Astrocyte of the hippocampus (primary cell): ENCODE data around the gene NKD1.

ENCODE experiments used
- DNase-seq: peaks from one replicate; pipeline ENCODE4 v3.0.0; 2011; ENCODE audit warnings: low read depth, low spot score

Gene NKD1

DNA sequence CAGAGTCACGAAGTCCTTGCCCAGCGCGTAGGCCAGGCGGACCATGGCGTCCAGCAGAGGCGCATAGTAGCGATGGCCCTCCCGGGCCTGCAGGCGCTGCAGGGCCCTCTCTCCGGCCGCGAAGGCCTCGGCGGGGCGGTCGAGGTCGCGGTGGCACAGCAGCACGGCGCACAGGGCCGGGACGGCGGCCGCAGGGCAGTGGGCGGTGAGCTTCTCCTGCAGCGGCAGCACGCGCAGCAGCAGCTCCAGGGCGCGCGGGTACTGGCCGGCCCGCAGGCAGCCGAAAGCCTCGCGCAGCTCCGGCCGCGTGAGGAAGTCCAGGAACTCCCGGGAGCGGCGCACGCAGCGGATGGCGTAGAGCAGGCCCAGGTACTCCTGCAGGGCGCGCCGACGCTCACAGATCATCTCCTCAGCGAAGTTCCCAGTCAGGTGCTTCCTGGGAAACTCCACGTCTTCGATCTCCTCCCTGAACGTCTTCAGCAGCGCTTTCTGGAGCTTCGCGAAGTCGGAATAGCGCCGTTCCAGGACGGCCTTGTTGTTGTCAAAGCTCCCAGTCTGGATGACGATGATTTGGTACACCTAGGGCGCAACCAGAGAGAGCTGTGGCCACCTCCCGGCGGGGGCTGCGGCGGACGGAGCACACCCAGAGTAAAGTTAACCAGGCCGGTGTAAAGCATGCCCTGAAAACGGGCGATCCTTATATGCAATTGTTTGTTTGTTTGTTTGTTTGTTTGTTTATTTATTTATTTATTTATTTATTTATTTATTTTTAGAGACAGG, 125.5 kb downstream of the NKD1 start:
- no peak for DNase-seq

GRCh38 chr16:50674831-50675230, 126.6 kb downstream of the NKD1 start:
- DNase-seq: peak; percentile 19

- DNase-seq: no peak
Measured at GRCh38 chr16:50675686-50676610, 127.8 kb downstream of the NKD1 start.

- DNase-seq: no peak
Measured at GRCh38 chr16:50676684-50677225, 128.6 kb downstream of the NKD1 start.

- DNase-seq: no peak
Measured at GRCh38 chr16:50677351-50677750, 129.2 kb downstream of the NKD1 start.

DNA sequence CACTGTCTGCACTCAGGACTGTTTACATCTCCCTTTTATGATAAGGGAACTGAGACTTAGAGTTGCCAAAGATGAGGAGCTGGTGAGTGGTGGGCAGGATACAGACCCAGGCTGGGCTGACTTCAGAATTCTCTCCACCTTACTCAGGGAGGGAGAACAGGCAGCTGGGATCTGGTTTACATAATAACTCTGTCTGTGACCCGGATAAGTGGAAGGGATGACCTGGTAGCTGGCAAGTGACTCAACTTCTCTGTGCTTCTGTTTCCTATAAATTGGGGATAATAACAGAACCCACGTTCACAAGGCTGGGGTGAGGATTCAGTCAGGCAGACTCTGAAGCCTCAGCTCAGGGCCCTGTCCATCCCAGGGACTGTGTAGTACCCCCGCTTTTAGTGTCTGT, 130.3 kb downstream of the NKD1 start:
- DNase-seq: no peak

- DNase-seq: no peak
Measured at GRCh38 chr16:50679266-50679665, 131.1 kb downstream of the NKD1 start.

DNA sequence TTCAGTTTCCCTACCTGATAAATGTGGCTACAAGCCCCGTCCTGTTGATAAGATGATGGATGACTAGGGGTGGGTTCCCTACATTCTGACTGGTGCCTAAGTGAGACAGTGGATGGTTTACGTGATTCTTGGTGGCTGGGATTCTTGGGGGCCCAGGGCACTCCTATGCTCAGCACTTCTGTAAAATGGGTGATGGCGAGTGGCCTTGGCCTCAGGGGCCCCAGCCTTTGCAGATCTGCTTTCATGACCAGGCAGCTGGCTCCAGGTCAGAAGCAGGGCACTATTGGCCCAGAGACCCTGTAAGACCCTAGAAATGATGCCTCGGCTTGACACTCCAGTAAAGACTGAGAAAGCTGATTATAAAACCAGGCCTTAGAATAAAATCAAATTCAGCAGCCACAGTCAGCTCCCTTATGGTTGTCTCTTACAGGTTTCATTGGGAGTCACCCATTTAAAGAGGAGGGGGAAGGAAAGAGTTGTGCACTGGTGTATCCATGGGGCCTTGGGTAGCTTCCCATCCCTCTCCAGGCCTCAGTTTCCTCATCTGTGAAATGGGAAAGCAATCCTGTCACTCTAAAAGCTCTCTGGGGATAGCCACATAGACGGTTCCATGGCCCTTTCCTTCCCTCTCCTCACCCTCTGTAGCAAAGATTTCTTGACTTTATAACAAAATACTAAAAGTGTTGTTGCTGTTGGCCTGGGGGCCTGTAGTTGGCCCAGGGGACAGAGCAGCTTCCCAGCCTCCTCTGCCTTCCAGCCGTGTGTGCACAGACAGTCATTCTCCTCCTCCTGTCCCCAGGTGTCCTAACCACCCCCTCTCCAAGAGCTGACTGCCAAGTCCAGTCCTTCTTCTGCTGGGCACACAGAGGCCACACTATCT, 131.7 kb downstream of the NKD1 start:
- no peak for DNase-seq

DNA sequence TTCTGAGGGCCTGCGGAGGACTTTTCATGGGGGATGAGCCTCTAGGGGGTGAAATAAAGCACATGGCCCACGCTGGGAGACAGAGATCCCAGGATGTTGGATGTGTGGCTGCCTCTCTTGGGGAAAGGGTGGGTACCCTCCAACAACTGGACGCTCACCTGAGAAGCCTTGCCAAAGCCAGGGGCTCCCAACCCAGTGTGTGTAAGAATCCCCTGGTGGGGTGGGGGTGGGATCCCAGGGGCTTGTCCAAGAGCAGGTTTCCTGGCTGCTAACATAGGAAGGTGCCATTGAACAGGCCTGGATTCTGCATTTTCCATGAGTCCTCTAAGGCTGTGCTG, 132.3 kb downstream of the NKD1 start:
- DNase-seq: no peak

- DNase-seq: no peak
Measured at GRCh38 chr16:50681021-50681885, 133.1 kb downstream of the NKD1 start, which contains the start of gene SNX20. Gene SNX20, minus strand, starts transcription at chr16:50681312. Its CDS starts 3,786 bp downstream, at chr16:50677526.

GRCh38 chr16:50683689-50684374, 135.6 kb downstream of the NKD1 start:
- no peak for DNase-seq

GRCh38 chr16:50684823-50685461, 136.7 kb downstream of the NKD1 start:
- no peak for DNase-seq

DNA sequence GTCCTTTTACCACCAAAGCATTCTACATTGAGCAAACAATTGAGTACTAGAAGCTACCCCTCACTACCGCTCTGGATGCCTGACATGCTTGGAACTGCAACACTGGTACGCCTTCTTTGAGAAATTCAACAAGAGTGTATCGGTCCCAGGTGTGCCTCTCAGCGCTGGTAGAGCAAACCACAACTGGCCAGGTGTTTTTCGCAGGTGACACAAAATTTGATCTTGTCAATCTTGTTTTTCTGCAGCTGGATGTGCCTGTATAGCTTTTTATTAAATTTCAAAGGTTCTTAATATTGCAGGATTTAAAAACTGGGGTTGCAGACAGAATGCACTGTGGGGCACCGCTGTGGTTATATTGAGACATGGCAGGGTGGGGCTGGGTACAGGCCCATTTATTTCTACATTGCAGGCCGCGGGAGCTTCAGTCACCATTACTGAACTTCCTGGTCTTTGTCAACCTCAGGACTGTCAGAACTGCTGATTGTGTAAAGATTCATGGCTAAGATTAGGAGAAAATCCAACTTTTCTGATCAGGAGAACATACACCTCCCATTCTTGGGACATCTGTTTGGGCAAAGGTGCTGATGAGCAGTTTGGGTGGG, 137.4 kb downstream of the NKD1 start:
- DNase-seq: no peak

GRCh38 chr16:50688083-50688482, 139.9 kb downstream of the NKD1 start:
- no peak for DNase-seq

GRCh38 chr16:50688867-50689266, 140.7 kb downstream of the NKD1 start:
- DNase-seq: no peak

DNA sequence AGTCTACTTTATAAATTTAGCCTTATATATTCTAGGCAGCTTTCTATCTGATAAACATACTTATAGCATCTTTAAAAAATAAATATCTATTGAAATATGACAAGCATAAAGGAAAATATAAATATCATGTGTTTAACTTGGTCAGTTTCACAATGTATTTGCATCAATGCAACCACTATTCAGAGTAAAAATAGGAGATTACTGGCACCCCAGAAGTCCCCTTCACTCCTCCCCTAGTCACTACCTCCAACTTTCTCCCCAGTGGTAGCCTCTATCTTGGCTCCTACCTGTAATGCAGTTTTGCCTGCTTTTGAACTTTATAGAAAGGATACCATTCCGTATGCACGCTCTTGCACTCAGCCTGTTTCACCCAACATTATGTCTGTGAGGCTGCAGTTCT, 142.0 kb downstream of the NKD1 start:
- DNase-seq: no peak

DNA sequence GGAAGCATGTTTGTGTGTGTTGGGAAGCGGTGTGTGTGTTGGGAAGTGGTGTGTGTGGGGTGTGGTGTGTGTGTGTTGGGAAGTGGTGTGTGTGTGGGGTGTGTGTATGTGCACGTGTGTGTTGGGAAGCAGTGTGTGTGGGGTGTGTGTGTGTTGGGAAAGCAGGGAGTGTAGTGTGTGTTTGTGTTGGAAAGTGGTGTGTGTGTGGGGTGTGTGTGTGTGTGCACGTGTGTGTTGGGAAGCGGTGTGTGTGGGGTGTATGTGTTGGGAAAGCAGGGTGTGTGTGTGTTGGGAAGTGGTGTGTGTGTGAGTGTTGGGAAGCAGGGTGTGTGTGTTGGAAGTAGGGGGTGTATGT, 144.4 kb downstream of the NKD1 start:
- DNase-seq: no peak

DNA sequence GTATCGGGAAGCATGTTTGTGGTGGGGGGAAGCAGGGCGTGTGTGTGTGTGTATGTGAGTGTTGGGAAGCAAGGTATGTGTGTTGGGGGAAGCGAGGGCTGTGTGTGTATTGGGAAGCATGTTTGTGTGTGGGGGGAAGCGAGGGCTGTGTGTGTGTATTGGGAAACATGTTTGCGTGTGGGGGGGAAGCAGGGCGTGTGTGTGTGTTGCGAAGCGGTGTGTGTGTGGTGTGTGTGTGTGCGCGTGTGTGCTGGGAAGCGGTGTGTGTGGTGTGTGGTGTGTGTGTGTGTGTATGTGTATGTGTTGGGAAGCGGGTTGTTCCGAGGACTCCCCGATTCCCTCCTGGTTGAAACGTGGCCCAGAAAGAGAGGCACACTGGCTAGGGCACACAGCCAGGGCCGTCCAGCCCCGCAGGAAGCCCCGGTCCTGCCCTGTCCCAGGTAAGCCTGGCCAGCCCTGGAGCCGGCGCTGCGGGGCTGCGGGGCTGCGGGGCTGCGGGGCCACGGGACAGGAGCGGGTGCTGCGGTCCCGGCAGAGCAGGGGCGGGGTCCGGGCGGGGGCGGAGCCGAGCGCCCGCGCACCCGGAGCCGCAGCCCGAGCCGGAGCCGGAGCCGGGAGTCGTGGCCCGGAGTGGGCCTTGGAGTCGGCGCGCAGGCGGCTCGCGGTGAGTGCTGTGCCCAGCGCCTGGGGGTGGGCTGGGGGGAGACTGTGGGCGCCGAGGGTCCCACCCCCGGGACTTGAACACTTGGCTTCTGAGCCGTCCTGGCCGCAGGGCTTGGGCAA, 145.0 kb downstream of the NKD1 start, which contains the start of gene NOD2:
NOD2 (plus strand) TSS at position 608 of the 783 bp plus-strand sequence. CDS start 5,890 bp downstream, outside the sequence.
- DNase-seq: peak; percentile 22
